Esophagus squamous epithelium (tissue), 4 donors: ENCODE data around the gene IQCH.

Source experiments
- POLR2A ChIP-seq, 4 donors: fragments of 450-650 bp; IDR thresholded peaks; one replicate each; pipeline ENCODE4 v1.6.1; 2017; ENCODE audit warnings: antibody characterized with exemption in 4 of 4, mild to moderate bottlenecking in 4 of 4, moderate library complexity in 3 of 4
- TF ChIP-seq, protein P1 (sequence below), 6 experiments: fragments of 450-650 bp in 4 of 6; fragments of 200-600 bp in 2 of 6; sonication (generic) in 2 of 6; IDR thresholded peaks; one replicate each; pipeline ENCODE4 v1.5.1; 2016 to 2019; ENCODE audit warnings: antibody characterized with exemption in 6 of 6, mild to moderate bottlenecking in 4 of 6, moderate library complexity in 4 of 6

DNA sequence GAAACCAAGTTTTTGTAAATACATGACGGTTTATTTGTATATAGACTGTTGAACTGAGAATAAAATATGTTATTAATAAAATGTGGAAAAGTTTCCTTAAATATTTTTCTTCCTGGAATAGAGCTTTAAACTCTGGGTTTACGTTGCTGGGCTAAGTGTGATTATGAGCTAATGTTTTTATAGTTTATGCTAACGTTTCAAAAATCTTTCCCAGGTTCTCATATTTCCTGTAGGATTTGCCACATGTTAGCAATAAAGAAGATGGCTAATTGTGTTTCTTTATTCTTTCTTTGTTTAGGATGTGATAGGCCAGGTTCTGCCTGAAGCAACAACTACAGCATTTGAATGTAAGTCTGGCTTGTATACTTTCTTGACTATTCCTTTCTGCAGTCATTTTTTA, 295.1 kb downstream of the IQCH start:
- TF ChIP-seq, protein P1, sequence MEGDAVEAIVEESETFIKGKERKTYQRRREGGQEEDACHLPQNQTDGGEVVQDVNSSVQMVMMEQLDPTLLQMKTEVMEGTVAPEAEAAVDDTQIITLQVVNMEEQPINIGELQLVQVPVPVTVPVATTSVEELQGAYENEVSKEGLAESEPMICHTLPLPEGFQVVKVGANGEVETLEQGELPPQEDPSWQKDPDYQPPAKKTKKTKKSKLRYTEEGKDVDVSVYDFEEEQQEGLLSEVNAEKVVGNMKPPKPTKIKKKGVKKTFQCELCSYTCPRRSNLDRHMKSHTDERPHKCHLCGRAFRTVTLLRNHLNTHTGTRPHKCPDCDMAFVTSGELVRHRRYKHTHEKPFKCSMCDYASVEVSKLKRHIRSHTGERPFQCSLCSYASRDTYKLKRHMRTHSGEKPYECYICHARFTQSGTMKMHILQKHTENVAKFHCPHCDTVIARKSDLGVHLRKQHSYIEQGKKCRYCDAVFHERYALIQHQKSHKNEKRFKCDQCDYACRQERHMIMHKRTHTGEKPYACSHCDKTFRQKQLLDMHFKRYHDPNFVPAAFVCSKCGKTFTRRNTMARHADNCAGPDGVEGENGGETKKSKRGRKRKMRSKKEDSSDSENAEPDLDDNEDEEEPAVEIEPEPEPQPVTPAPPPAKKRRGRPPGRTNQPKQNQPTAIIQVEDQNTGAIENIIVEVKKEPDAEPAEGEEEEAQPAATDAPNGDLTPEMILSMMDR (IDR thresholded peaks at IDR 0.05) = no peak
- TF ChIP-seq POLR2A (IDR thresholded peaks at IDR 0.05) = no peak
